ENCODE data around the gene DKK3. TPM values are rescaled to one million over a fixed set of nuclear protein-coding genes. Genes with fewer than 3 reads are reported as not detected.

Gene DKK3
- total and polyA plus RNA-seq, 4 donors = 202 to 464 (median 417) TPM

DNA sequence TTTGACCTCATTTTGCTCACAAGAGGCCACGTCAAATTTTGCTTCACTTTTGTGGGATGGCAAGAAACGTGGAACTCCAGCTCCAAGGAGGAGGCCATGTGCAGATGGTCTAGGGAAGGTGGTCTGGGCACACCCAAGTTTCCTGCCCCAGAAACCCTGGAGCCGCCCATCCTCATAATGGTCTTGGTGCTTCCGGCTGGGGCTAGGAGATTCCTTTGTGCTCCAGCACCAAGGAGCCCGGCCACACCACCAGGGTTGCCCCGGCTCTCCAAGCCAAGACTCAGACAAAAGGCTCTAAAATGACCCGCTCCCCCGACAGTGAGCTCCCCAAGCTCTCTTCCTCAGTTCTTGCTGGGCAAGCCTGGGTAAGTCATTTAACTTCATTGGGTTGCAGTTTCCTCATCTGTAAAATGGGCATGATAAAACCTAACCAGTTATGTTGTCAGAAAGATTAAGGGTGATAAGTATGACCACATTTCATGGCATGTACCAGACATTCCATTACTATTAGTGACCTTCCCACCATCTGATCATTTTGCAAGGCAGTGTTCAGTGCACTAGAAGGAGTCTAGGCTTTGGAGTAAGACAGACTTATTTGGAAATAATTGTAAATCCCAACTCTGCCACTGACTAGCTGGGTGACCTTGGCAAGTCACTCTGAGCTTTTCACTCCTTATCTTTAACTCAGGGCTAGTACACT, 23.3 kb downstream of the DKK3 start:
- WGBS (ENCODE audit: insufficient coverage) = 78% methylated on average over 5 of the region's 8 CpGs
- H3K4me1 ChIP-seq (ENCODE audit: control insufficient read depth, insufficient read depth, low read length) = peaks cover 39% of the 10 kb centered on the region
- no peak overlapping the region for H3K27ac ChIP-seq (ENCODE audit: low read depth, low read length)
- no peak for DNase-seq (ENCODE audit: low read depth in 4 of 6, low spot score in 6 of 6)
- H3K4me3 ChIP-seq (ENCODE audit: low read depth, low read length) = no peak overlapping the region
- H3K36me3 ChIP-seq (ENCODE audit: control insufficient read depth, insufficient read depth, low read length) = peaks cover 38% of the 10 kb centered on the region
- H3K9me3 ChIP-seq (ENCODE audit: control insufficient read depth, insufficient read depth, low read length) = no peaks in the 10 kb centered on the region
- no peaks in the 10 kb centered on the region for H3K27me3 ChIP-seq (ENCODE audit: control insufficient read depth, insufficient read depth, low read length)

- Histone ChIP-seq H3K27me3 (ENCODE audit: control insufficient read depth, insufficient read depth, low read length) (no peaks in the 10 kb centered on the region), H3K4me3 (ENCODE audit: low read depth, low read length) (no peak overlapping the region), H3K4me1 (ENCODE audit: control insufficient read depth, insufficient read depth, low read length) (peaks cover 42% of the 10 kb centered on the region), H3K9me3 (ENCODE audit: control insufficient read depth, insufficient read depth, low read length) (no peaks in the 10 kb centered on the region), H3K27ac (ENCODE audit: low read depth, low read length) (no peak overlapping the region), H3K36me3 (ENCODE audit: control insufficient read depth, insufficient read depth, low read length) (peaks cover 38% of the 10 kb centered on the region)
- WGBS (ENCODE audit: insufficient coverage) = 60% methylated on average over 3 of the region's 5 CpGs
- no peak for DNase-seq (ENCODE audit: low read depth in 4 of 6, low spot score in 6 of 6)
Measured at GRCh38 chr11:11984563-11984962, 23.9 kb downstream of the DKK3 start.

GRCh38 chr11:11983427-11983826, 25.0 kb downstream of the DKK3 start:
- DNase-seq (ENCODE audit: low read depth in 4 of 6, low spot score in 6 of 6) = no peak
- WGBS (ENCODE audit: insufficient coverage) = 70% methylated on average over 4 of the region's 5 CpGs
- Histone ChIP-seq H3K4me3 (ENCODE audit: low read depth, low read length) (no peak overlapping the region), H3K4me1 (ENCODE audit: control insufficient read depth, insufficient read depth, low read length) (peaks cover 47% of the 10 kb centered on the region), H3K36me3 (ENCODE audit: control insufficient read depth, insufficient read depth, low read length) (peaks cover 39% of the 10 kb centered on the region), H3K27ac (ENCODE audit: low read depth, low read length) (no peak overlapping the region), H3K9me3 (ENCODE audit: control insufficient read depth, insufficient read depth, low read length) (no peaks in the 10 kb centered on the region), H3K27me3 (ENCODE audit: control insufficient read depth, insufficient read depth, low read length) (no peaks in the 10 kb centered on the region)

GRCh38 chr11:11982975-11983374, 25.5 kb downstream of the DKK3 start:
- Histone ChIP-seq H3K27ac (ENCODE audit: low read depth, low read length) (peak overlapping the region; percentile 18), H3K36me3 (ENCODE audit: control insufficient read depth, insufficient read depth, low read length) (peaks cover 39% of the 10 kb centered on the region), H3K4me3 (ENCODE audit: low read depth, low read length) (no peak overlapping the region), H3K4me1 (ENCODE audit: control insufficient read depth, insufficient read depth, low read length) (peaks cover 47% of the 10 kb centered on the region), H3K9me3 (ENCODE audit: control insufficient read depth, insufficient read depth, low read length) (no peaks in the 10 kb centered on the region), H3K27me3 (ENCODE audit: control insufficient read depth, insufficient read depth, low read length) (no peaks in the 10 kb centered on the region)
- DNase-seq (ENCODE audit: low read depth in 4 of 6, low spot score in 6 of 6) = no peak
- WGBS (ENCODE audit: insufficient coverage) = 83% methylated on average over 1 of the region's 2 CpGs

DNA sequence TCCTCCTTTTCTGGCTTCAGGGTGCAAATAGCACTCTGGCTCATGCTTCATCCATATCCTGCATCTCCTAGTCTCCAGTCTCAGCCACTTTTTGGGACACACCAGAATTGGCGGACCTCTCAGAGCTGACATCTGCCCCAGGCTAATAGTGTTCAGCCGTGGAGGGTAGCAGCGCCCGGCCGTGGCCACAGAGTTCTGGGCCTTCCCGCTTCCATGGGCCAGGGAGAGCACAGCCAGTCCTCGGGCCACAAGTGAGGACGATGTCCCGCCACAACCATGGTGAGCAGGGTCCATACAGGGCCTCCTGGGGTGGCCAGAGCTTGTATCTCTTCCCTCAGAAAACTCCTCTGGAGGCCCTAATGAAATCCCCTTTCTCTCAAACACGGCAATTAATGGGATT, 26.0 kb downstream of the DKK3 start:
- Histone ChIP-seq H3K9me3 (ENCODE audit: control insufficient read depth, insufficient read depth, low read length) (no peaks in the 10 kb centered on the region), H3K27me3 (ENCODE audit: control insufficient read depth, insufficient read depth, low read length) (no peaks in the 10 kb centered on the region), H3K4me3 (ENCODE audit: low read depth, low read length) (no peak overlapping the region), H3K4me1 (ENCODE audit: control insufficient read depth, insufficient read depth, low read length) (peaks cover 51% of the 10 kb centered on the region), H3K27ac (ENCODE audit: low read depth, low read length) (peak overlapping the region; percentile 18), H3K36me3 (ENCODE audit: control insufficient read depth, insufficient read depth, low read length) (peaks cover 39% of the 10 kb centered on the region)
- DNase-seq (ENCODE audit: low read depth in 4 of 6, low spot score in 6 of 6) = no peak
- 97% methylated on average over 9 of the region's 10 CpGs for WGBS (ENCODE audit: insufficient coverage)

DNA sequence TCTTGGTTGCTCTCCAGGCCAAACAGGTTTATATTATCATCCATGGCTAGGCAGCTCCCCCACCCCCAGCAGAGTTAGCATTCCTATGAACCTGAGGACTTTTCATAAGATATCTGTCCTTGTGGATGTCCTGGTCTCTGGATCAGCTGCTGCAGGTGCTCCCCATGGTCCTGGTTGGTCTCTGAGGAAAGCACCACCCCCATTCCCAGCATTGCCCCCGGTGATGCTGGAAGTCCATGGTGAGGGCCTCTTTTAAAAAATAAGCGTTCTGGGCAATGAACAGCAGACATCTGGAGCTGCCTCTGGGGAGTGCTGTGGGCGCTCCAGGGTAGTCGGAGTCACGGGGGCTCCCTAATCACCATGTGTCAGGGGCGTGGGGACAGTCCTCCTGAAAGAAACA, 26.6 kb downstream of the DKK3 start:
- Histone ChIP-seq H3K36me3 (ENCODE audit: control insufficient read depth, insufficient read depth, low read length) (peaks cover 39% of the 10 kb centered on the region), H3K27me3 (ENCODE audit: control insufficient read depth, insufficient read depth, low read length) (no peaks in the 10 kb centered on the region), H3K4me3 (ENCODE audit: low read depth, low read length) (no peak overlapping the region), H3K4me1 (ENCODE audit: control insufficient read depth, insufficient read depth, low read length) (peaks cover 57% of the 10 kb centered on the region), H3K27ac (ENCODE audit: low read depth, low read length) (no peak overlapping the region), H3K9me3 (ENCODE audit: control insufficient read depth, insufficient read depth, low read length) (no peaks in the 10 kb centered on the region)
- 73% methylated on average over 5 of the region's 6 CpGs for WGBS (ENCODE audit: insufficient coverage)
- no peak for DNase-seq (ENCODE audit: low read depth in 4 of 6, low spot score in 6 of 6)

GRCh38 chr11:11981364-11981763, 27.1 kb downstream of the DKK3 start:
- H3K27ac ChIP-seq (ENCODE audit: low read depth, low read length) = no peak overlapping the region
- peaks cover 41% of the 10 kb centered on the region for H3K36me3 ChIP-seq (ENCODE audit: control insufficient read depth, insufficient read depth, low read length)
- no peaks in the 10 kb centered on the region for H3K9me3 ChIP-seq (ENCODE audit: control insufficient read depth, insufficient read depth, low read length)
- WGBS (ENCODE audit: insufficient coverage) = 46% methylated on average over 4 of the region's 5 CpGs
- no peak overlapping the region for H3K4me3 ChIP-seq (ENCODE audit: low read depth, low read length)
- no peaks in the 10 kb centered on the region for H3K27me3 ChIP-seq (ENCODE audit: control insufficient read depth, insufficient read depth, low read length)
- DNase-seq (ENCODE audit: low read depth in 4 of 6, low spot score in 6 of 6) = no peak
- peaks cover 62% of the 10 kb centered on the region for H3K4me1 ChIP-seq (ENCODE audit: control insufficient read depth, insufficient read depth, low read length)

- no peaks in the 10 kb centered on the region for H3K9me3 ChIP-seq (ENCODE audit: control insufficient read depth, insufficient read depth, low read length)
- H3K27ac ChIP-seq (ENCODE audit: low read depth, low read length) = no peak overlapping the region
- H3K4me3 ChIP-seq (ENCODE audit: low read depth, low read length) = no peak overlapping the region
- 67% methylated on average over 1 of the region's 3 CpGs for WGBS (ENCODE audit: insufficient coverage)
- peaks cover 67% of the 10 kb centered on the region for H3K4me1 ChIP-seq (ENCODE audit: control insufficient read depth, insufficient read depth, low read length)
- peaks cover 39% of the 10 kb centered on the region for H3K36me3 ChIP-seq (ENCODE audit: control insufficient read depth, insufficient read depth, low read length)
- no peak for DNase-seq (ENCODE audit: low read depth in 4 of 6, low spot score in 6 of 6)
- H3K27me3 ChIP-seq (ENCODE audit: control insufficient read depth, insufficient read depth, low read length) = no peaks in the 10 kb centered on the region
Measured at GRCh38 chr11:11980841-11981308, 27.6 kb downstream of the DKK3 start.

DNA sequence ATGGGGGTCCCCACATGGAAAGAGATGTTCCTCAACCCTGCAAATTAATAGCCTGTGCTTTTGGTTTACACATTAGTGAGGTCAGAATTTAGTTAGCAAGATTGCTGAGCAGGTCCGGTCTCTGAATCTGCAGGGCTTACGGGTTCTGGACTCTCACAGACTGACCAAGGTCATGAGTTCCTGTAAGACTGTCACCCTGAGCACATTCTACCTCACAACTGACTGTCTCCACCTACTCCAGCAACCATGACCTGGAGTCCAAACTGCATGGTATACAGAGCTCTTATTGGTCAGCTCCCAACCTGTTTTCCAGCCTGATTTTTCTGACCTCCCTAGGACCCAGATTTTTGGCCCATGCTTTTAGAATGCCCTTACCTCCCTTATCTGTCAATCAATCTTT, 28.2 kb downstream of the DKK3 start:
- peak overlapping the region; percentile 72 for H3K27ac ChIP-seq (ENCODE audit: low read depth, low read length)
- H3K36me3 ChIP-seq (ENCODE audit: control insufficient read depth, insufficient read depth, low read length) = peaks cover 40% of the 10 kb centered on the region
- DNase-seq (ENCODE audit: low read depth in 4 of 6, low spot score in 6 of 6) = no peak
- H3K27me3 ChIP-seq (ENCODE audit: control insufficient read depth, insufficient read depth, low read length) = no peaks in the 10 kb centered on the region
- H3K4me1 ChIP-seq (ENCODE audit: control insufficient read depth, insufficient read depth, low read length) = peaks cover 71% of the 10 kb centered on the region
- WGBS (ENCODE audit: insufficient coverage) = 74% methylated on average over 2 of the region's 2 CpGs
- H3K4me3 ChIP-seq (ENCODE audit: low read depth, low read length) = no peak overlapping the region
- H3K9me3 ChIP-seq (ENCODE audit: control insufficient read depth, insufficient read depth, low read length) = no peaks in the 10 kb centered on the region

DNA sequence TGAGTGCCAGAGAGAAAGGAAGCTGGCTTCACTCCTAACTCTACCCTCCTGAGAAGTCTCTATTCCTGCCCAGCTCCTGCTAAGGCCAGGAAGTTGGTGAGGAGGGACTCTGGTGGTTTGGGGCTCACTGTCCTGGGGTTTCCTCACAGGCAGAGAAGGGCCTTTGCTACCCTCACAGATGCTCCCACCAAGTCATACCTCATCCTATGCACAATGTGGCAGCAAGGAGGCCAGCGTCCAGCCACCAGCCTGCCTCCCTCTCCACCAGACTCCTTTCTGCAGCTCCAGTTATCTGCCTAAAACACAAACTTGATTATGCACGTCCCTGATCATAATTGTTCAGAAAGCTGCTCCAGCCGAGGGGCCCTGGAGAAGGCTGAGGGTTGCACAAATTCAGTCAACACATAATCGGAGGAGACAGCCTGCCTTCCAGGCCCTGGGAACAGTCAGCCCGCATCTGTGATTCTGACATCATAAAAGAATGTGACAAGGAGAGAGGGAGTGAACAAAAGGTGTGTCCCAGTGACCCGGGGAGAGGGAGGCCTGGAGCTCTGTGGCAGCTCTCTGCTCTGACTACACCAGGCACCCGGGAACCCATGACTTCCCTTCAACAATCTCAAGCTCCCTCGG, 28.8 kb downstream of the DKK3 start:
- Histone ChIP-seq H3K4me3 (ENCODE audit: low read depth, low read length) (no peak overlapping the region), H3K4me1 (ENCODE audit: control insufficient read depth, insufficient read depth, low read length) (peaks cover 72% of the 10 kb centered on the region), H3K27me3 (ENCODE audit: control insufficient read depth, insufficient read depth, low read length) (no peaks in the 10 kb centered on the region), H3K27ac (ENCODE audit: low read depth, low read length) (peak overlapping the region; percentile 72), H3K9me3 (ENCODE audit: control insufficient read depth, insufficient read depth, low read length) (no peaks in the 10 kb centered on the region), H3K36me3 (ENCODE audit: control insufficient read depth, insufficient read depth, low read length) (peaks cover 35% of the 10 kb centered on the region)
- no peak for DNase-seq (ENCODE audit: low read depth in 4 of 6, low spot score in 6 of 6)
- 21% methylated on average over 8 of the region's 8 CpGs for WGBS (ENCODE audit: insufficient coverage)
